GM12878 (cell line): ENCODE data around the gene CARD9. TPM values are rescaled to one million over a fixed set of nuclear protein-coding genes. Genes with fewer than 3 reads are reported as not detected.

ENCODE experiments used
- ATAC-seq: fragments of 200-7000 bp; cut with Tn5 transposase; 3 replicates; pipeline ENCODE4 v1.9.1; 2020; ENCODE audit warnings: mild to moderate bottlenecking, moderate library complexity
- BruUV-seq: library from RNA; stranded (reverse); fragments of 400-500 nt; replicated peaks from 2 replicates; lab custom pipeline; 2021; lab: Mats Ljungman, UMichigan
- CTCF ChIA-PET: fragments of 300-600 bp; sonication (Branson Sonifier 250); formaldehyde crosslinking; extraction: SDS; loops from one replicate; lab custom pipeline; 2021; ENCODE audit warnings: inconsistent platforms; lab: Yijun Ruan, JAX
- POLR2A ChIA-PET: fragments of 350-600 bp; formaldehyde crosslinking; extraction: SDS; loops from one replicate; lab custom pipeline; 2021; ENCODE audit warnings: inconsistent platforms; lab: Charles Lee
- RAD21 ChIA-PET: fragments of 300-600 bp; sonication (Branson Sonifier 250); formaldehyde crosslinking; loops from one replicate; lab custom pipeline; 2023; ENCODE audit warnings: antibody characterized with exemption; ENCODE audit not compliant: unreplicated experiment; lab: Charles Lee
- SMC1A ChIA-PET: fragments of 300-600 bp; sonication (Branson Sonifier 250); formaldehyde crosslinking; loops from one replicate; lab custom pipeline; 2023; ENCODE audit not compliant: unreplicated experiment, uncharacterized antibody; lab: Charles Lee
- DNase-seq: peaks from one replicate; pipeline ENCODE4 v3.0.0-alpha.2; 2011; ENCODE audit warnings: low read depth, low spot score
- FAIRE-seq: peaks from 3 replicates; lab custom pipeline; 2011; peaks lifted over from hg19 to GRCh38; lab: Jason Lieb, UNC
- H2AFZ ChIP-seq: 2 replicates; pipeline ENCODE4 v1.6.0; 2011; ENCODE audit warnings: low read depth, low read length, control low read depth; ENCODE audit not compliant: control insufficient read depth
- H3K27ac ChIP-seq: 2 replicates; pipeline ENCODE4 v1.5.1; 2011; ENCODE audit warnings: control low read depth; ENCODE audit not compliant: control insufficient read depth, insufficient read depth
- H3K27me3 ChIP-seq, 2 experiments: replicated peaks in 1 of 2; 2 replicates each; pipeline versions ENCODE4 v1.6.0 to v1.6.1; 2011; ENCODE audit warnings: low read length in 1 of 2; ENCODE audit not compliant: control insufficient read depth in 2 of 2, insufficient read depth in 2 of 2
- H3K36me3 ChIP-seq, 2 experiments: 2 replicates each; pipeline ENCODE4 v1.5.1; 2011; ENCODE audit warnings: low read length in 1 of 2; ENCODE audit not compliant: control insufficient read depth in 2 of 2, insufficient read depth in 2 of 2
- H3K4me1 ChIP-seq: 2 replicates; pipeline ENCODE4 v1.6.1; 2011; ENCODE audit warnings: mild to moderate bottlenecking, low read length, moderate library complexity, mixed read lengths; ENCODE audit not compliant: control insufficient read depth, insufficient read depth
- H3K4me2 ChIP-seq: 2 replicates; pipeline ENCODE4 v1.6.0; 2011; ENCODE audit warnings: control low read depth; ENCODE audit not compliant: control insufficient read depth, insufficient read depth
- H3K4me3 ChIP-seq: fragments of 200-600 bp; sonication (generic); 2 replicates; pipeline ENCODE4 v1.5.1; 2016
- H3K79me2 ChIP-seq: 2 replicates; pipeline ENCODE4 v1.6.0; 2011; ENCODE audit warnings: low read length; ENCODE audit not compliant: control insufficient read depth, insufficient read depth
- H3K9ac ChIP-seq: 2 replicates; pipeline ENCODE4 v1.8.0; 2011; ENCODE audit warnings: low read length, control low read depth, mixed read lengths; ENCODE audit not compliant: control insufficient read depth, insufficient read depth
- H3K9me3 ChIP-seq: replicated peaks from 3 replicates; pipeline ENCODE4 v1.5.1; 2011; ENCODE audit warnings: mild to moderate bottlenecking, low read length; ENCODE audit not compliant: control insufficient read depth, insufficient read depth
- H4K20me1 ChIP-seq: 2 replicates; pipeline ENCODE4 v1.6.0; 2011; ENCODE audit not compliant: control insufficient read depth, insufficient read depth
- NFIC ChIP-seq: IDR thresholded peaks from 2 replicates; pipeline ENCODE4 v1.6.1; 2012; ENCODE audit warnings: low read depth, mild to moderate bottlenecking, inconsistent platforms, low read length, moderate library complexity
- SMAD5 ChIP-seq: IDR thresholded peaks from 2 replicates; pipeline ENCODE4 v1.6.1; 2016; ENCODE audit warnings: antibody characterized with exemption, low read depth
- WGBS: methylation state at CpG from one replicate; pipeline ENCODE4 v1.1.6; 2016; ENCODE audit warnings: low lambda C conversion rate; ENCODE audit not compliant: insufficient replicate concordance, insufficient coverage; ENCODE audit errors: missing lambda C conversion rate; 5-methylcytosine and 5-hydroxymethylcytosine counted together
- in situ Hi-C: fragments of 300-500 bp; cut with MboI; formaldehyde crosslinking; loops from 9 replicates; pipeline ENCODE4 v1.14.3; 2018; ENCODE audit warnings: mixed read lengths
- intact Hi-C: fragments of 100-400 bp; cut with micrococcal nuclease; formaldehyde crosslinking; loops from one replicate; pipeline ENCODE4 v1.14.2; 2022; ENCODE audit not compliant: unreplicated experiment
- polyA plus RNA-seq, 11 experiments: library from polyadenylated mRNA; depleted of rRNA in 4 of 11; unstranded in 6 of 11; stranded (reverse) in 5 of 11; fragments of >200 nt; fragmentation: Nextera tagmentation in 4 of 11; fragmentation: Illumina TruSeq in 1 of 11; extraction: Ambion mirVana in 4 of 11; extraction: Trizol in 1 of 11; gene quantifications; 1 replicate in 1 of 11; 2 replicates in 10 of 11; pipeline versions ENCODE4 v1.2.1 to v1.2.3, GENCODE V29; 2011 to 2016; ENCODE audit warnings: inconsistent platforms in 2 of 11, missing spikeins in 2 of 11, low read depth in 1 of 11
- total RNA-seq, 4 experiments: library from RNA; depleted of rRNA in 3 of 4; stranded (reverse); fragments of >200 nt in 3 of 4; fragmentation: Illumina TruSeq in 1 of 4; extraction: Trizol in 1 of 4; gene quantifications; 2 replicates each; pipeline versions ENCODE4 v1.2.1 to v1.2.3, GENCODE V29; 2013 to 2021
- TF ChIP-seq, protein P1 (sequence below): fragments of 450-650 bp; IDR thresholded peaks from 2 replicates; pipeline ENCODE4 v1.6.1; 2017; ENCODE audit warnings: mild to moderate bottlenecking, low read depth, inconsistent platforms; ENCODE audit not compliant: poor library complexity, severe bottlenecking

Gene CARD9
- total and polyA plus RNA-seq, 10 of the 15 experiments (the other 5 are each of a cell fraction or from before 2014, with no cell fraction given), result 0.11 to 4.9 (median 1.8) TPM; not detected in 1

DNA sequence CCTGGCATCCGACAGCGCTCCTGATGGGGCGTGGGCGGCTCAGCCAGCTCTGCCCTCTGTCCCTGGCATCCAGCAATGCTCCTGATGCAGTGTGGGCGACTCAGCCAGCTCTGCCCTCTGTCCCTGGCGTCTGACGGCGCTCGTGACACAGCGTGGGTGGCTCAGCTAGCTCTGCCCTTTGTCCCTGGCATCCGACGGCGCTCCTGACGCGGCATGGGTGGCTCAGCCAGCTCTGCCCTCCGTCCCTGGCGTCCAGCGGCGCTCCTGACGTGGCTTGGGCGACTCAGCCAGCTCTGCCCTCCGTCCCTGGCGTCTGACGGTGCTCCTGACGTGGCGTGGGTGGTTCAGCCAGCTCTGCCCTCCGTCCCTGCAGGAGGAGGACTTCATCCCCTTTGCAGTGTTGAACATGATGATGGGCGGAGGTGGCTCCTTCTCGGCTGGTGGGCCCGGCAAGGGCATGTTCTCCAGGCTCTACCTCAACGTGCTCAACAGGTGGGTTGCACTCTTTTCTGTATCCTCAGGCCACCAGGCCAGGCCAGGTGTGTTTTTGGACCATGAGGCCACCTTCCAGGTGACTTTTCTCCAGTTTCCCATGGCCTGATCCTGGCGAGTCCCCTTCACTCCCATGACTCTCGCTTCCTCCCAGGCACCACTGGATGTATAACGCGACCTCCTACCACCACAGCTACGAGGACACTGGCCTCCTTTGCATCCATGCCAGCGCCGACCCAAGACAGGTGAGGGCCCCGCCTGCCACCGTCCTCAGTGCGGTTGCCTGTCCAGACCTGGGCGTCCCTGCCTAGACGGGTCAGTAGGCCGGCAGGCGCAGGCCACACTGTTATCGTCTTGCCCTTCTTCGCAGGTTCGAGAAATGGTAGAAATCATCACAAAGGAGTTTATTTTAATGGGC is 45.0 kb upstream of the CARD9 start:
- Histone ChIP-seq H3K4me2 (no peak overlapping the region), H3K4me1 (no peaks in the 10 kb centered on the region), H2AFZ (no peak overlapping the region), H3K9me3 (no peaks in the 10 kb centered on the region), H3K27ac (no peak overlapping the region), H4K20me1 (no peaks in the 10 kb centered on the region), H3K79me2 (no peaks in the 10 kb centered on the region), H3K27me3 (no peaks in the 10 kb centered on the region), H3K36me3 (peaks cover 34 to 38% of the 10 kb centered on the region in 2 experiments; a peak in 3 of 4 replicates), H3K4me3 (no peak overlapping the region), H3K9ac (no peak overlapping the region)
- ChIA-PET RAD21 (no interaction called here), CTCF (no interaction called here), SMC1A (no interaction called here), POLR2A (interaction anchor here (0.8 to 1.1 kb wide), 2 partner anchors 28 to 320 kb away, joined by 3 to 4 read pairs; no protein-coding TSS in a partner anchor)
- no peak for DNase-seq
- WGBS, result 93% methylated on average over 47 of the region's 48 CpGs
- no peak for ATAC-seq
- no peak for FAIRE-seq
- no TSS peak for BruUV-seq
- TF ChIP-seq, protein P1, sequence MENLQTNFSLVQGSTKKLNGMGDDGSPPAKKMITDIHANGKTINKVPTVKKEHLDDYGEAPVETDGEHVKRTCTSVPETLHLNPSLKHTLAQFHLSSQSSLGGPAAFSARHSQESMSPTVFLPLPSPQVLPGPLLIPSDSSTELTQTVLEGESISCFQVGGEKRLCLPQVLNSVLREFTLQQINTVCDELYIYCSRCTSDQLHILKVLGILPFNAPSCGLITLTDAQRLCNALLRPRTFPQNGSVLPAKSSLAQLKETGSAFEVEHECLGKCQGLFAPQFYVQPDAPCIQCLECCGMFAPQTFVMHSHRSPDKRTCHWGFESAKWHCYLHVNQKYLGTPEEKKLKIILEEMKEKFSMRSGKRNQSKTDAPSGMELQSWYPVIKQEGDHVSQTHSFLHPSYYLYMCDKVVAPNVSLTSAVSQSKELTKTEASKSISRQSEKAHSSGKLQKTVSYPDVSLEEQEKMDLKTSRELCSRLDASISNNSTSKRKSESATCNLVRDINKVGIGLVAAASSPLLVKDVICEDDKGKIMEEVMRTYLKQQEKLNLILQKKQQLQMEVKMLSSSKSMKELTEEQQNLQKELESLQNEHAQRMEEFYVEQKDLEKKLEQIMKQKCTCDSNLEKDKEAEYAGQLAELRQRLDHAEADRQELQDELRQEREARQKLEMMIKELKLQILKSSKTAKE, result no peak
- no peak for TF ChIP-seq SMAD5
- TF ChIP-seq NFIC, result no peak
- intact Hi-C loops, result no loop called here
- in situ Hi-C loops, result no loop called here
